CD14-positive monocyte (primary cell): Measurements from ENCODE around the gene MPV17L. TPM values are rescaled to one million over a fixed set of nuclear protein-coding genes. Genes with fewer than 3 reads are reported as not detected.

Experiments used
- DNase-seq, 3 donors: peaks; one replicate each; pipeline ENCODE4 v3.0.0-alpha.2; 2011 to 2022
- H2AFZ ChIP-seq: 2 replicates; pipeline ENCODE4 v1.6.0; 2012; ENCODE audit warnings: mild to moderate bottlenecking, low read depth, low read length, inconsistent platforms; ENCODE audit not compliant: insufficient read depth, poor library complexity, severe bottlenecking
- H3K27ac ChIP-seq, 2 donors: 1 replicate in 1 of 2; 2 replicates in 1 of 2; pipeline ENCODE4 v1.5.1; 2012 to 2013; ENCODE audit warnings: low read length in 2 of 2, control low read depth in 1 of 2, inconsistent platforms in 1 of 2, low read depth in 1 of 2, mild to moderate bottlenecking in 1 of 2
- H3K27me3 ChIP-seq, 2 donors: one replicate each; pipeline versions ENCODE4 v1.6.0 to v1.6.1; 2011 to 2013; ENCODE audit warnings: low read length in 2 of 2; ENCODE audit not compliant: control insufficient read depth in 2 of 2, insufficient read depth in 2 of 2
- H3K36me3 ChIP-seq, 2 donors: replicated peaks in 1 of 2; 1 replicate in 1 of 2; 2 replicates in 1 of 2; pipeline versions ENCODE4 v1.5.1 to v1.6.1; 2012 to 2013; ENCODE audit warnings: low read length in 2 of 2, control low read depth in 1 of 2, inconsistent platforms in 1 of 2, mild to moderate bottlenecking in 1 of 2; ENCODE audit not compliant: insufficient read depth in 2 of 2, control insufficient read depth in 1 of 2
- H3K4me1 ChIP-seq, 2 donors: 1 replicate in 1 of 2; 2 replicates in 1 of 2; pipeline versions ENCODE4 v1.5.1 to v1.6.1; 2012 to 2013; ENCODE audit warnings: low read length in 2 of 2, control low read depth in 1 of 2, inconsistent platforms in 1 of 2, mild to moderate bottlenecking in 1 of 2, moderate library complexity in 1 of 2; ENCODE audit not compliant: insufficient read depth in 2 of 2, control insufficient read depth in 1 of 2
- H3K4me2 ChIP-seq: replicated peaks from 2 replicates; pipeline ENCODE3; 2012; ENCODE audit warnings: low read length, moderate library complexity, mild to moderate bottlenecking; ENCODE audit not compliant: poor library complexity, severe bottlenecking; ENCODE audit errors: extremely low read depth
- H3K4me3 ChIP-seq, 3 experiments: fragments of 200-600 bp in 1 of 3; sonication (generic) in 1 of 3; replicated peaks in 1 of 3; 1 replicate in 2 of 3; 2 replicates in 1 of 3; pipeline ENCODE4 v1.5.1; 2011 to 2013; ENCODE audit warnings: low read length in 3 of 3, mild to moderate bottlenecking in 3 of 3, control low read depth in 2 of 3, low read depth in 2 of 3, inconsistent platforms in 1 of 3, moderate library complexity in 1 of 3
- H3K79me2 ChIP-seq: 2 replicates; pipeline ENCODE4 v1.6.0; 2012; ENCODE audit warnings: mild to moderate bottlenecking, control low read depth, inconsistent platforms, low read length, moderate library complexity; ENCODE audit not compliant: insufficient read depth
- H3K9ac ChIP-seq: 2 replicates; pipeline ENCODE4 v1.6.0; 2017; ENCODE audit warnings: low read length, mild to moderate bottlenecking; ENCODE audit not compliant: insufficient read depth, poor library complexity, severe bottlenecking
- H3K9me3 ChIP-seq, 2 donors: replicated peaks in 1 of 2; 1 replicate in 1 of 2; 2 replicates in 1 of 2; pipeline versions ENCODE4 v1.5.1 to v1.6.1; 2012 to 2013; ENCODE audit warnings: low read length in 2 of 2, control low read depth in 1 of 2; ENCODE audit not compliant: control insufficient read depth in 1 of 2, insufficient read depth in 1 of 2
- H4K20me1 ChIP-seq: 2 replicates; pipeline ENCODE4 v1.6.0; 2012; ENCODE audit warnings: mild to moderate bottlenecking, low read length, control low read depth, moderate library complexity; ENCODE audit not compliant: insufficient read depth
- H3K27ac Mint-ChIP-seq, 7 donors: one replicate each; pipeline ENCODE4 v1.8.0; 2020; ENCODE audit warnings: mild to moderate bottlenecking in 7 of 7, mixed read lengths in 7 of 7, moderate library complexity in 6 of 7, inconsistent platforms in 2 of 7
- H3K27me3 Mint-ChIP-seq, 3 donors: one replicate each; pipeline ENCODE4 v1.8.0; 2021 to 2022; ENCODE audit warnings: low read depth in 3 of 3, mild to moderate bottlenecking in 3 of 3, mixed read lengths in 3 of 3, moderate library complexity in 3 of 3, inconsistent platforms in 1 of 3
- H3K36me3 Mint-ChIP-seq, 2 donors: one replicate each; pipeline ENCODE4 v1.8.0; 2020; ENCODE audit warnings: mixed read lengths in 2 of 2, inconsistent platforms in 1 of 2, mild to moderate bottlenecking in 1 of 2
- H3K4me1 Mint-ChIP-seq: one replicate; pipeline ENCODE4 v1.8.0; 2020; ENCODE audit warnings: mild to moderate bottlenecking, mixed read lengths
- H3K4me3 Mint-ChIP-seq, 2 donors: one replicate each; pipeline ENCODE4 v1.8.0; 2020; ENCODE audit warnings: mild to moderate bottlenecking in 2 of 2, mixed read lengths in 2 of 2, moderate library complexity in 1 of 2
- H3K9me3 Mint-ChIP-seq, 7 donors: one replicate each; pipeline ENCODE4 v1.8.0; 2020 to 2022; ENCODE audit warnings: mixed read lengths in 7 of 7, mild to moderate bottlenecking in 6 of 7, moderate library complexity in 6 of 7, inconsistent platforms in 2 of 7
- CTCF ChIP-seq: fragments of 200-600 bp; IDR thresholded peaks from one replicate; pipeline ENCODE4 v1.8.0; 2022; ENCODE audit warnings: antibody characterized with exemption, mild to moderate bottlenecking
- WGBS: methylation state at CpG from one replicate; pipeline ENCODE4 v1.1.5; 2013; ENCODE audit warnings: missing lambda C conversion rate; ENCODE audit not compliant: insufficient coverage; 5-methylcytosine and 5-hydroxymethylcytosine counted together
- intact Hi-C, 2 donors: fragments of 100-400 bp; cut with micrococcal nuclease; formaldehyde crosslinking; loops; one replicate each; pipeline versions ENCODE4 v1.15.0 to v1.15.1; 2023
- polyA plus RNA-seq, 3 donors: library from polyadenylated mRNA; depleted of rRNA in 1 of 3; unstranded in 2 of 3; stranded (reverse) in 1 of 3; fragments of 300-500 nt in 2 of 3; fragments of >200 nt in 1 of 3; fragmentation: Illumina TruSeq in 2 of 3; gene quantifications; 1 replicate in 2 of 3; 2 replicates in 1 of 3; pipeline ENCODE4 v1.2.3, GENCODE V29; 2012 to 2021

The MPV17L gene
- polyA plus RNA-seq, 3 donors, result 0.13 to 0.58 TPM; not detected in 1

GRCh38 chr16:15443753-15444152 lies 48.2 kb downstream of the MPV17L start:
- no peak overlapping the region for H3K4me2 ChIP-seq
- peaks cover 0 to 3% (median 2%) of the 10 kb centered on the region in 3 donors for H3K27me3 Mint-ChIP-seq
- H3K4me1 ChIP-seq, result no peaks in the 10 kb centered on the region
- H3K36me3 ChIP-seq, result no peaks in the 10 kb centered on the region
- TF ChIP-seq CTCF, result no peak
- H3K4me3 Mint-ChIP-seq, result no peak overlapping the region
- H3K9me3 ChIP-seq, result peaks cover 0 to 4% of the 10 kb centered on the region in 2 donors
- peaks cover 3 to 10% (median 7%) of the 10 kb centered on the region in 7 donors for H3K9me3 Mint-ChIP-seq
- no peak for DNase-seq
- no peak overlapping the region for H3K4me3 ChIP-seq
- H3K9ac ChIP-seq, result no peak overlapping the region
- H3K36me3 Mint-ChIP-seq, result no peaks in the 10 kb centered on the region
- H3K27ac Mint-ChIP-seq, result no peak overlapping the region
- intact Hi-C loops, result no loop called here
- WGBS, result 97% methylated on average over 4 of the region's 4 CpGs
- H3K4me1 Mint-ChIP-seq, result no peaks in the 10 kb centered on the region
- H4K20me1 ChIP-seq, result no peaks in the 10 kb centered on the region
- H3K79me2 ChIP-seq, result no peaks in the 10 kb centered on the region
- H3K27me3 ChIP-seq, result no peaks in the 10 kb centered on the region
- H2AFZ ChIP-seq, result no peak overlapping the region
- no peak overlapping the region for H3K27ac ChIP-seq

GRCh38 chr16:15444264-15444663 lies 48.7 kb downstream of the MPV17L start:
- Histone ChIP-seq H3K4me1 (no peaks in the 10 kb centered on the region), H3K27me3 (no peaks in the 10 kb centered on the region), H3K9me3 (peaks cover 0 to 4% of the 10 kb centered on the region in 2 donors), H3K9ac (no peak overlapping the region), H3K4me2 (no peak overlapping the region), H4K20me1 (no peaks in the 10 kb centered on the region), H3K79me2 (no peaks in the 10 kb centered on the region), H3K4me3 (no peak overlapping the region), H3K27ac (no peak overlapping the region), H3K36me3 (no peaks in the 10 kb centered on the region), H2AFZ (no peak overlapping the region)
- intact Hi-C loops, result no loop called here
- 90% methylated on average over 1 of the region's 3 CpGs for WGBS
- Mint-ChIP-seq H3K4me1 (no peaks in the 10 kb centered on the region), H3K9me3 (peaks cover 3 to 10% (median 7%) of the 10 kb centered on the region in 7 donors), H3K27ac (no peak overlapping the region), H3K36me3 (no peaks in the 10 kb centered on the region), H3K27me3 (peaks cover 0 to 3% (median 2%) of the 10 kb centered on the region in 3 donors), H3K4me3 (no peak overlapping the region)
- DNase-seq, result no peak
- TF ChIP-seq CTCF, result no peak
